DOHH2 (cell line): Measurements from ENCODE around the gene MAP3K4.

Source experiments
- EZH2phosphoT487 ChIP-seq: fragments of 200-600 bp; sonication (generic); IDR thresholded peaks from 2 replicates; pipeline ENCODE4 v1.6.1; 2017; ENCODE audit warnings: borderline replicate concordance, mild to moderate bottlenecking, antibody characterized with exemption, low read length, moderate library complexity, mixed read lengths
- TF ChIP-seq, protein P1 (sequence below): fragments of 200-600 bp; sonication (generic); IDR thresholded peaks from one replicate; pipeline ENCODE4 v1.5.1; 2014; ENCODE audit warnings: antibody characterized with exemption, mild to moderate bottlenecking, low read depth, low read length; ENCODE audit not compliant: poor library complexity, severe bottlenecking

DNA sequence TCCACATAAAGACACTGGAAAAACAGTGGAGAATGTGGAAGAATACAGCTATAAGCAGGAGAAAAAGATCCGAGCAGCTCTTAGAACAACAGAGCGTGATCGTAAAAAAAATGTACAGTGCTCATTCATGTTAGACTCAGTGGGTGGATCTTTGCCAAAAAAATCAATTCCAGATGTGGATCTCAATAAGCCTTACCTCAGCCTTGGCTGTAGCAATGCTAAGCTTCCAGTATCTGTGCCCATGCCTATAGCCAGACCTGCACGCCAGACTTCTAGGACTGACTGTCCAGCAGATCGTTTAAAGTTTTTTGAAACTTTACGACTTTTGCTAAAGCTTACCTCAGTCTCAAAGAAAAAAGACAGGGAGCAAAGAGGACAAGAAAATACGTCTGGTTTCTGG lies 57.1 kb downstream of the MAP3K4 start:
- TF ChIP-seq, protein P1, sequence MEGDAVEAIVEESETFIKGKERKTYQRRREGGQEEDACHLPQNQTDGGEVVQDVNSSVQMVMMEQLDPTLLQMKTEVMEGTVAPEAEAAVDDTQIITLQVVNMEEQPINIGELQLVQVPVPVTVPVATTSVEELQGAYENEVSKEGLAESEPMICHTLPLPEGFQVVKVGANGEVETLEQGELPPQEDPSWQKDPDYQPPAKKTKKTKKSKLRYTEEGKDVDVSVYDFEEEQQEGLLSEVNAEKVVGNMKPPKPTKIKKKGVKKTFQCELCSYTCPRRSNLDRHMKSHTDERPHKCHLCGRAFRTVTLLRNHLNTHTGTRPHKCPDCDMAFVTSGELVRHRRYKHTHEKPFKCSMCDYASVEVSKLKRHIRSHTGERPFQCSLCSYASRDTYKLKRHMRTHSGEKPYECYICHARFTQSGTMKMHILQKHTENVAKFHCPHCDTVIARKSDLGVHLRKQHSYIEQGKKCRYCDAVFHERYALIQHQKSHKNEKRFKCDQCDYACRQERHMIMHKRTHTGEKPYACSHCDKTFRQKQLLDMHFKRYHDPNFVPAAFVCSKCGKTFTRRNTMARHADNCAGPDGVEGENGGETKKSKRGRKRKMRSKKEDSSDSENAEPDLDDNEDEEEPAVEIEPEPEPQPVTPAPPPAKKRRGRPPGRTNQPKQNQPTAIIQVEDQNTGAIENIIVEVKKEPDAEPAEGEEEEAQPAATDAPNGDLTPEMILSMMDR = no peak
- TF ChIP-seq EZH2phosphoT487 = no peak
